ENCODE results near the gene DISP2. TPM values are rescaled to one million over a fixed set of nuclear protein-coding genes. Genes with fewer than 3 reads are reported as not detected.

The DISP2 gene
- total and polyA plus RNA-seq, 9 of the 15 experiments (the other 6 are each of a cell fraction or from before 2014, with no cell fraction given): 0.06 to 0.89 (median 0.15) TPM; not detected in 1

GRCh38 chr15:40310993-40311392 lies 47.0 kb upstream of the DISP2 start:
- H3K9me1 ChIP-seq (ENCODE audit: control insufficient read depth, insufficient read depth, low read length): no peaks in the 10 kb centered on the region
- intact Hi-C loops (cut with micrococcal nuclease) (loop anchor here (1.0 kb wide), 1 partner anchor 32 kb away; no protein-coding TSS in a partner anchor), in situ Hi-C loops (cut with MboI) (loop anchor here (5.0 kb wide), 1 partner anchor 34 kb away; no protein-coding TSS in a partner anchor)
- H4K20me1 ChIP-seq (replicated peaks; ENCODE audit: control insufficient read depth, insufficient read depth, low read length): no peaks in the 10 kb centered on the region
- H3K9ac ChIP-seq (ENCODE audit: insufficient read depth in 1 of 2, low read depth in 2 of 2, low read length in 2 of 2): peak overlapping the region in 1 of 2 experiments; percentile 31; a peak in 1 of 4 replicates
- no peak for TF ChIP-seq HNRNPLL (IDR thresholded peaks at IDR 0.05; ENCODE audit: low read depth, low read length, poor library complexity, severe bottlenecking)
- TF ChIP-seq, protein P1, sequence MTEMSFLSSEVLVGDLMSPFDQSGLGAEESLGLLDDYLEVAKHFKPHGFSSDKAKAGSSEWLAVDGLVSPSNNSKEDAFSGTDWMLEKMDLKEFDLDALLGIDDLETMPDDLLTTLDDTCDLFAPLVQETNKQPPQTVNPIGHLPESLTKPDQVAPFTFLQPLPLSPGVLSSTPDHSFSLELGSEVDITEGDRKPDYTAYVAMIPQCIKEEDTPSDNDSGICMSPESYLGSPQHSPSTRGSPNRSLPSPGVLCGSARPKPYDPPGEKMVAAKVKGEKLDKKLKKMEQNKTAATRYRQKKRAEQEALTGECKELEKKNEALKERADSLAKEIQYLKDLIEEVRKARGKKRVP (CRISPR knock-in tag; IDR thresholded peaks at IDR 0.05): no peak
- TF ChIP-seq ATF7 (IDR thresholded peaks at IDR 0.05): no peak
- TF ChIP-seq KLF16 (IDR thresholded peaks at IDR 0.05): no peak
- TF ChIP-seq STAT5B (CRISPR knock-in tag; IDR thresholded peaks at IDR 0.05): no peak
- TF ChIP-seq IRF9 (tag; IDR thresholded peaks at IDR 0.05): no peak
- no peak for TF ChIP-seq SIX5 (IDR thresholded peaks at IDR 0.05; ENCODE audit: borderline replicate concordance in 1 of 2, insufficient read depth in 1 of 2, low read depth in 1 of 2, low read length in 2 of 2)
- no peak for TF ChIP-seq HCFC1 (IDR thresholded peaks at IDR 0.05; ENCODE audit: low read depth, low read length)
- no peak for TF ChIP-seq CREM (IDR thresholded peaks at IDR 0.05; ENCODE audit: low read depth)
- no peak for TF ChIP-seq FOXM1 (IDR thresholded peaks at IDR 0.05; ENCODE audit: low read depth)
- TF ChIP-seq FOXM1 (CRISPR knock-in tag; IDR thresholded peaks at IDR 0.05; ENCODE audit: low read depth): no peak
- TF ChIP-seq HIVEP1 (CRISPR knock-in tag; IDR thresholded peaks at IDR 0.05): no peak
- no peak for TF ChIP-seq SRSF3 (IDR thresholded peaks at IDR 0.05; ENCODE audit: insufficient read depth, low read length)
- no peak for TF ChIP-seq BMI1 (IDR thresholded peaks at IDR 0.05; ENCODE audit: low read length)
- no peak for TF ChIP-seq ZNF324 (CRISPR knock-in tag; IDR thresholded peaks at IDR 0.05)
- no peak for TF ChIP-seq PRMT5 (CRISPR knock-in tag; IDR thresholded peaks at IDR 0.05)
- ChIA-PET CTCF (ENCODE audit: low intra/inter-chr PET ratio) (interaction anchor here (2.6 to 5.2 kb wide), 2 partner anchors 30 to 36 kb away, joined by 10 to 87 read pairs; partner anchors contain the start of gene ANKRD63), POLR2A (no interaction called here)
- ATAC-seq: no peak
- H3K36me3 ChIP-seq (ENCODE audit: control insufficient read depth, insufficient read depth, low read length): no peaks in the 10 kb centered on the region
- no peaks in the 10 kb centered on the region for H3K9me3 ChIP-seq (replicated peaks; ENCODE audit: control insufficient read depth, insufficient read depth, low read depth, low read length)
- peaks cover 0 to 32% of the 10 kb centered on the region in 2 experiments; a peak in 3 of 5 replicates for H3K27me3 ChIP-seq (ENCODE audit: control insufficient read depth in 2 of 2, insufficient read depth in 2 of 2, low read length in 2 of 2)
- H3K4me3 ChIP-seq: no peak overlapping the region
- no peak overlapping the region for H3K27ac ChIP-seq (ENCODE audit: extremely low read depth, low read depth, low read length)
- H3K79me2 ChIP-seq (ENCODE audit: control insufficient read depth, insufficient read depth, low read length): no peaks in the 10 kb centered on the region
- no peak for DNase-seq (ENCODE audit: extremely low read depth in 1 of 4, low spot score in 3 of 4)
- no peak for FAIRE-seq
- no peak overlapping the region for H2AFZ ChIP-seq (ENCODE audit: low read depth, low read length)
- H3K4me1 ChIP-seq (replicated peaks in 1 of 2; ENCODE audit: control insufficient read depth in 2 of 2, insufficient read depth in 2 of 2, low read length in 2 of 2): peaks cover 22 to 34% of the 10 kb centered on the region in 2 experiments
- BruUV-seq (replicated peaks): no TSS peak
- 3% methylated on average over 3 of the region's 3 CpGs for WGBS (ENCODE audit: insufficient coverage, low coverage, missing lambda C conversion rate)
- no peak overlapping the region for H3K4me2 ChIP-seq (ENCODE audit: insufficient read depth, low read length)

Measured in K562 (cell line).